Adipocyte (in vitro differentiated cells): ENCODE results near the gene LRRC1.
A peak's percentile ranks its signal among the peaks of the same experiment; 100 is the strongest.

Experiments used
- DNase-seq: peaks from one replicate; pipeline ENCODE4 v3.0.0-alpha.2; 2015; ENCODE audit warnings: low read depth
- H3K27me3 ChIP-seq: replicated peaks from 2 replicates; pipeline ENCODE4 v1.7.0; 2013; ENCODE audit warnings: mild to moderate bottlenecking, low read length, moderate library complexity; ENCODE audit not compliant: control insufficient read depth, insufficient read depth
- H3K36me3 ChIP-seq: 2 replicates; pipeline ENCODE4 v1.7.0; 2013; ENCODE audit warnings: low read length, mild to moderate bottlenecking, moderate library complexity; ENCODE audit not compliant: control insufficient read depth, insufficient read depth, severe bottlenecking
- H3K4me1 ChIP-seq: 2 replicates; pipeline ENCODE4 v1.7.0; 2013; ENCODE audit warnings: mild to moderate bottlenecking, low read length, moderate library complexity; ENCODE audit not compliant: control insufficient read depth, insufficient read depth
- H3K4me3 ChIP-seq: 2 replicates; pipeline ENCODE4 v1.7.0; 2013; ENCODE audit warnings: mild to moderate bottlenecking, low read length, moderate library complexity
- H3K9ac ChIP-seq: 2 replicates; pipeline ENCODE4 v1.7.0; 2013; ENCODE audit warnings: mild to moderate bottlenecking, low read length, moderate library complexity
- H3K9me3 ChIP-seq: 2 replicates; pipeline ENCODE4 v1.7.0; 2013; ENCODE audit warnings: mild to moderate bottlenecking, low read length, moderate library complexity; ENCODE audit not compliant: control insufficient read depth

The LRRC1 gene

DNA sequence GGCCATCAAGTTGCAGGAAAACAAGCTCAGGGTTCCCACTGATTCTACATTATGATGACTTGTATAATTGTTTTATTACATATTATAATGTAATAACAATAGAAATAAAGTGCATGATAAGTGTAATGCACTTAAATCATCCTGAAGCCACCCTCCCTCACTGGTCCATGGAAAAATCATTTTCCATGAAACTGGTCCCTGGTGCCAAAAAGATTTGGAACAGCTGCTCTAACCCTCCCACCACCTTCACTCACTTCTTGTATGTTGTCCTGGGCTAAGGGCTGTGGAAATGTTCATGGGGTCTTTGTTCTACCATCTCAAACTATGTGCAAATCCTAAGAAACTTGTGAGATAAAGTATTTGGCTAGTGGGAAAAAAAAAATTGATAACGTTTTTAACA, 133.8 kb downstream of the LRRC1 start:
- Histone ChIP-seq H3K9me3 (no peaks in the 10 kb centered on the region), H3K27me3 (no peaks in the 10 kb centered on the region), H3K4me1 (peaks cover 24% of the 10 kb centered on the region), H3K9ac (no peak overlapping the region), H3K4me3 (no peak overlapping the region), H3K36me3 (no peaks in the 10 kb centered on the region)
- no peak for DNase-seq

DNA sequence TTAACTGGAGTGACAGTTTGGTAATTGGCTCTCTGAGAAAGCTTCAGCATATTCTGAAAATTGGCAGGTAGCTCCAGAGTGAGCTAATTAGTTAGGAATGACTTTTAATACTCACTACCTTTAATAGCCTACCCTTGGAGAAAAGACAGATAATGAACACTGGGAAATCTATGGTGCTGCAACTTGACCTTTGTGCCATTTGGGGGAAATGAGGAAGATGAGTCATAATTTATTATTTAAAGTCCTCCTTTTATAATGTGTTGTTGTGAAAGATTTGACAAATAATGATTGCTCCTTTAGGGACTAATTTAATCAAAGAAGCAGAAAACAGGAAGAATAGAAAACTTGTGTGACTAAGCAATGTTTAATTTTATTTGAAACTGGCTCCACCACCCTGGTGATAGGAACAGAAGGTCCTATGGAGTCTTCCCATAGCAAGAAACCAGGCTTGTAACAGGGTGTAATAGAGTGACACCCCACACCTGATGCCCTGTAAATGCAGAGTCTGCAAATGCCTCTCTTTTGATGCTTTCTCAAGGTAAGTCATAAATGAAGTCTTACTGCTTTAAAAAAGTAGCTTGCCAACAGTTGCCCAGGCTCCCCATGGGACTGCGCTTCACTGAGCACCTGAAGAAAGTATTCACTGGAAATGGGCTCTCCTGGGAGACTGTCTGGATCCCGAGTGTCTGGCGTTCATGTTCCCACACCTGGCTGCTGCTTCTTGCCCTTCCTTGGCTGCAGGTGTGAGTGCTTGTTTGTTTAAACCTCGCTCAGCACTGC, 134.4 kb downstream of the LRRC1 start:
- Histone ChIP-seq H3K27me3 (no peaks in the 10 kb centered on the region), H3K9ac (no peak overlapping the region), H3K36me3 (no peaks in the 10 kb centered on the region), H3K9me3 (no peaks in the 10 kb centered on the region), H3K4me1 (peaks cover 24% of the 10 kb centered on the region), H3K4me3 (peak overlapping the region; percentile 19)
- DNase-seq: no peak

DNA sequence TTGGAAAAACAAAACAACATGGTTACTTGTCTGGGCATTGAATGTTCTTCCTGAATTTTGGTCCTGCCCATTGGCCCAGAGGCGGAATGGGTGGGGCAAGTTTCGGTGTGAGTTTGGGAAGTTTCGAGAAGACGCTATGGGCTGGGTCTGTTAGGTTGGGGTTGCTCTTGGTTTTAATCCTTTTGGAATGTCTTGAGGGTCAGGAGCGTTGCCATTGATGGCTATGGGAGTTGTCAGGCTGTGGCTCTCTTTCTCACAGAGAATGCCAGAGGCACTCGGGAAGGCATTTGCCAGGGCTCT, 135.0 kb downstream of the LRRC1 start:
- no peak overlapping the region for H3K9ac ChIP-seq
- no peaks in the 10 kb centered on the region for H3K36me3 ChIP-seq
- peaks cover 24% of the 10 kb centered on the region for H3K4me1 ChIP-seq
- H3K9me3 ChIP-seq: no peaks in the 10 kb centered on the region
- H3K4me3 ChIP-seq: peak overlapping the region; percentile 19
- no peaks in the 10 kb centered on the region for H3K27me3 ChIP-seq
- DNase-seq: no peak

DNA sequence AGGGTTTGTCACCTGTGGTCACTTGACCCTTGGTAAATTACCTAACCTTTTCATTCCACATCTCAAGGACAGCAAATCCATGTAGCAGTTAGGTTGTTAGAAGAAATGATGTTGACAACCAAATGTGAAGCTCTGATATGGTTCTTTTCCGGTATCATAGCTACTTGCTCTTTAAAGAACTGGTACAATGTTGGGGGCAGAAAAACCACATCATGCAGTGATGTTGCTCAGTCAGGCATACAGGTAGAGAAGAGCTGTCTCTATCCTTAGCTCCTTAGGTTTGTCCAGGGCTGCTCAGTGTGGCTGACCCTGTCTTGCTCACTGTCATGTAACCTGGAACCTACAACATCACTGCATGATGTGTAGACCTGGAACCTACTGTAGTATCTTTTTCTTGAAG, 135.5 kb downstream of the LRRC1 start:
- Histone ChIP-seq H3K9ac (no peak overlapping the region), H3K4me3 (no peak overlapping the region), H3K27me3 (no peaks in the 10 kb centered on the region), H3K36me3 (no peaks in the 10 kb centered on the region), H3K9me3 (no peaks in the 10 kb centered on the region), H3K4me1 (peaks cover 24% of the 10 kb centered on the region)
- no peak for DNase-seq

DNA sequence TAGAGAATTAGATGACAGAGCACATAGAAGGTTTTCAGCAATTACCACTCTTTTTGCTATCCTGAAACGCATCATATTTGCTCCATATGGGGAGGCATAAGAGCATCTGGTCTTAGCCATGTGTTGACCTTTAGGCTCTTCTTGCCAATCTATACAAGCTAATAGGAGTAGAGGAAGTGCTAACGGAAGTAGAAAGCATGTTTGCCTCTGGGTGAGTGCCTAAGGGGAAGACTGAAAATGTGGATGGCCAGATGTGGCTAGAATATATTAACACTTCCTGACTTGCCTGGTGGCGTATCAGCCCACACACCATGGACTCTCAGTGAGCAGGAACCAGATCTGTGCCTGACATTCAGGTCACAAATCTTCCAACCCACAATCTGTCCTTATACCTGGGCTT, 136.3 kb downstream of the LRRC1 start:
- Histone ChIP-seq H3K9me3 (no peaks in the 10 kb centered on the region), H3K27me3 (no peaks in the 10 kb centered on the region), H3K4me3 (no peak overlapping the region), H3K4me1 (peaks cover 24% of the 10 kb centered on the region), H3K9ac (no peak overlapping the region), H3K36me3 (no peaks in the 10 kb centered on the region)
- DNase-seq: no peak

DNA sequence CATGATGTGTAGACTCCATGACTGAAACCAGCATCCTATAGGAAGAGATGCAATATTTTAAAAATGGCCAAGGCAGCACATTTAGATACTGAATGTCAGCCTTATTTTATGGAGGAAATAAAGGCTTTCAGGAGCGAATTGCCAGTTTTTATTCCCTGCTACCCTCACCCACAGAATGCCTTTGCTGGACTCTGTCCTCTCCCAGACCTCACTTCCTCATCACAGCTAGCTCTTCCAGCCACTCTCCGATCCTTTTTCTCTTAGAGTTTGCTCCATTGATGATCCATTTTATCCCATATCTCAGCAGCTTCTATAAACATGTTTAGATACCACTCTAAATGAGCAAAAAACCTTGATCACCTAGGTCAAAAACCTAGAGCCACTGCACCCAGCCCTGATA, 137.7 kb downstream of the LRRC1 start:
- Histone ChIP-seq H3K9me3 (no peaks in the 10 kb centered on the region), H3K4me1 (peaks cover 12% of the 10 kb centered on the region), H3K9ac (no peak overlapping the region), H3K4me3 (no peak overlapping the region), H3K36me3 (no peaks in the 10 kb centered on the region), H3K27me3 (no peaks in the 10 kb centered on the region)
- no peak for DNase-seq

DNA sequence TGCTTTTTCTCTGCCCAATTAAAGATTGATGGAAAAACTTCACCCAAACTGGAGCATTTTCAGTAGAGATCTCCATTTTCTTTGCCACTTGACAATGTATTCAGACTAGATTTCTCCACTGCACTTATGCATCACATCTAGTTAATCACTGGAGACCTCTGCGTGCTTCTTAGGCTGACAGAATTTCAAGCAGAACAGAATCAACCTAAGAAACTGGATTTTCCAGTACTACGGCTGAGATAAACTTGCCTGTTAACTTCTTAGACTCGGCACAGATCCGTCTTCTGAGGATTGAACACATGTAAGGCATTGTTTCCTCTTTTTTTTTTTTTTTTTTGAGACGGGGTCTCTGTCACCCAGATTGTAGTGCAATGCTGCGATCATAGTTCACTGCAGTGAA, 139.2 kb downstream of the LRRC1 start:
- Histone ChIP-seq H3K9me3 (no peaks in the 10 kb centered on the region), H3K9ac (no peak overlapping the region), H3K4me1 (peaks cover 7% of the 10 kb centered on the region), H3K36me3 (no peaks in the 10 kb centered on the region), H3K27me3 (no peaks in the 10 kb centered on the region), H3K4me3 (no peak overlapping the region)
- no peak for DNase-seq

DNA sequence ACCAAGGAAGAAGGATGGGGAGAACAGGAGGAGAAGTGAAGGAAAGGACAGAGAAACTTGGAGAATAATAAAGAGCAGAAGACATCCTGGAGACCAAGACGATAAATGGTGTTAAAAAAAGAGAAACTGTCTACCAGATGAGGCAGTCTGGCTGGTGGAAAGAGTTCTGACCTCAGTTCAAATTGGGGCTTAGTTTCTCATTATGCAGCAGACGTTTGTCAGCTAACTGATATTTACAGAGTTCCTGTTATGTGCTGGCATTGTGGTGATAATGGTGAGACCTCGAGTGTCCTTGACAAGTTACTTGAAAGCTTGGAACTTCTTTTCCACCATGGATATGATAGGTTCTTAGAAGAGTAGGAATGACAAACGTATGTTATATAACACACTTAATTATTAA, 142.7 kb downstream of the LRRC1 start:
- no peak overlapping the region for H3K9ac ChIP-seq
- H3K27me3 ChIP-seq: no peaks in the 10 kb centered on the region
- peaks cover 3% of the 10 kb centered on the region for H3K4me1 ChIP-seq

DNA sequence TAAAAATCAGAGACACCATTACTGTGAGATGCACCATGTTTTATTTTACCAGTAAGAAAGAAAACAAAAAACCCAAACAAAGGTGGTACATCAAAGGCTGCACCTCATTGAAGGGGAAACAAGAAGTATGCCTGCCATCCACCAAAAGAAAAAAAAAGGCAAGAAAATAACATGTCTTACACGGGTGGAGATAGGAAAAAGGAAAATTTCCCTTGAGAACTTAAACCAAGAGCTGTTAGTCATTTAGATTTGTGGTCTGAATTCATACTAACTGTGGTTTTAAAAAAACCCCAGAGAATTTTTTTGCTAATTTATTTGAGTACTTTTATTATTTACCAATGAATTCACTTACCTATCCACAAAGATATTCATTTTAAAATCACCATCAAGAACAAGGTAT, 144.0 kb downstream of the LRRC1 start:
- DNase-seq: no peak
- no peaks in the 10 kb centered on the region for H3K9me3 ChIP-seq
- peaks cover 17% of the 10 kb centered on the region for H3K4me1 ChIP-seq
- no peaks in the 10 kb centered on the region for H3K27me3 ChIP-seq
- no peaks in the 10 kb centered on the region for H3K36me3 ChIP-seq
- H3K4me3 ChIP-seq: no peak overlapping the region
- no peak overlapping the region for H3K9ac ChIP-seq

More for the DNA sequence above, 142.7 kb downstream of the LRRC1 start:
- no peaks in the 10 kb centered on the region for H3K36me3 ChIP-seq
- no peak overlapping the region for H3K4me3 ChIP-seq
- DNase-seq: no peak
- H3K9me3 ChIP-seq: no peaks in the 10 kb centered on the region

DNA sequence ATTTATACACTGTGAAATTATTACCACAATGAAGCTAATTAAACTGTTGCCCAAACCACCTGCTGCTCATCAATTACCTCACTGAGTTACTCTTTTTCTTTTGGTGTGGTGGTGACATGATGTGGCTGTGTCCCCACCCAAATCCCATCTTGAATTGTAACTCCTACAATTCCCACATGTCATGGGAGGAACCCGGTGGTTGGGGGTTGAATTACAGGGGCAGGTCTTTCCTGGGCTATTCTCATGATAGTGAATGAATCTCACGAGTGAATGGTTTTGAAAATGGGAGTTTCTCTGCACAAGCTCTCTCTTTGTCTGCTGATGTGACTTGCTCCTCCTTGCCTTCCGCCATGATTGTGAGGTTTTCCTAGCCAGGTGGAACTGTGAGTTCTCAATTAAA, 145.0 kb downstream of the LRRC1 start:
- H3K4me3 ChIP-seq: no peak overlapping the region
- H3K9me3 ChIP-seq: no peaks in the 10 kb centered on the region
- H3K9ac ChIP-seq: no peak overlapping the region
- peaks cover 26% of the 10 kb centered on the region for H3K4me1 ChIP-seq
- H3K27me3 ChIP-seq: no peaks in the 10 kb centered on the region
- DNase-seq: no peak
- no peaks in the 10 kb centered on the region for H3K36me3 ChIP-seq

DNA sequence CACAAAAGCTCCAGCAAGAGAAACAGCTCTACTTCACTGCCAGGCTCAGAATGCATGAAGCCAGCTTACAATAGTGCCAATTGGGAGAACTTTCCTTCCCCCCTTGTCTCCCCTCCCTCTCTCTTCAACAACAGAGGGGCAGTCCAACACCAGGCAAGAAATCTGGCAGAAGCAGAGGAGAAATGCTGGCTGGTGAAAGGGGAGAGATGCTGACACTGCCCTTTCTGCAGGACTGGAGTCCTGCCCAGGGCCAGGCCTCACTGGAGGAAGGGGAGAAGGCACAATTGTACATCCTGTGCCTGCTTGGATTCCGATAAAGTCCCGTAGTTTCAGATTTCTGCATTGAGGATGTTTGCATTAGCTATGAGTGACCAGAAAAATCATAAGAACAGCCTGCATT, 148.6 kb downstream of the LRRC1 start:
- Histone ChIP-seq H3K4me1 (peaks cover 29% of the 10 kb centered on the region), H3K9me3 (peaks cover 16% of the 10 kb centered on the region), H3K4me3 (peak overlapping the region; percentile 18), H3K9ac (peak overlapping the region; percentile 73), H3K27me3 (no peaks in the 10 kb centered on the region), H3K36me3 (no peaks in the 10 kb centered on the region)
- peak; percentile 24 for DNase-seq

DNA sequence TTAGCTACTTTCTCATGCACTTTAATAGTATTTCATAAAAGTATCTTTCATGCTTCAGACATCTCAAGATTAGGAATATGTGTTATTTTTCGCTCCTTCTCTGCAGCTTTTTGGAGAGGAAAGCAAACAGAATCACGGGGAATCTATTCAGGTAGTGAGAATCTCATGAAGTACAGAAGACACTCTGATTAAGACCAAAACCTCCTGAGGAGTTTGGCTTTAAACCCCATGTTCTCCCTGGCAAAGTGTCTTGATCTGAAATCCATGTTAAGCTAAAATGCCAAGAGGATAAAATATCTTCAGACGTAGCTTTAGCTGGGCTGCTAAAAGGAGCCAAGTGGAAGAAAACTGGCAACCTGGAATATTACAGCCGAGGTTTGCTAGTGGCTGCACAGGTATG, 149.3 kb downstream of the LRRC1 start:
- H3K36me3 ChIP-seq: no peaks in the 10 kb centered on the region
- no peak for DNase-seq
- peaks cover 17% of the 10 kb centered on the region for H3K9me3 ChIP-seq
- H3K4me3 ChIP-seq: peak overlapping the region; percentile 18
- H3K27me3 ChIP-seq: no peaks in the 10 kb centered on the region
- H3K9ac ChIP-seq: peak overlapping the region; percentile 73
- H3K4me1 ChIP-seq: peaks cover 29% of the 10 kb centered on the region
